ENCODE results near the gene CAPN1.

The CAPN1 gene

DNA sequence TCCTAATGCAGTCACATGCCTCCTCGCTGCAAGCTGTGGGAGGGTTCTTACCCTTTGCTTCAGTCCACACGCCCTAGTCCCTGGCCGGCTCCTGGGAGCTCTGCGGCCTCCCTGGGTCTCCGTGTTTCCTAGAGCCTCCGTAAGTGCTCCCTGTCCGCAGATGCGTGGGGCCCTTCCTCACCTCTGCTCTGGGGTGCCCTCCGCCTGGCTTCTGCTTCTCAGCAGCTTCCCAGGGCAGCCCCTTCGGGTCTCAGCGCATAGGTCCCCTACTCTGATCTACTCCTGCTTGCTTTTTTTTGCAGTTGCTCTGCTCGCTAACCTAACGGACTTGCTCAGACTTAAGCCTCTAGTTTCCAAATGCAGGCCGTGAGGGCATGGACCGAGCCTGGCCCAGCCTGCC lies 22.4 kb downstream of the CAPN1 start:
- no peak for DNase-seq (ENCODE audit: low read depth in 2 of 2)

DNA sequence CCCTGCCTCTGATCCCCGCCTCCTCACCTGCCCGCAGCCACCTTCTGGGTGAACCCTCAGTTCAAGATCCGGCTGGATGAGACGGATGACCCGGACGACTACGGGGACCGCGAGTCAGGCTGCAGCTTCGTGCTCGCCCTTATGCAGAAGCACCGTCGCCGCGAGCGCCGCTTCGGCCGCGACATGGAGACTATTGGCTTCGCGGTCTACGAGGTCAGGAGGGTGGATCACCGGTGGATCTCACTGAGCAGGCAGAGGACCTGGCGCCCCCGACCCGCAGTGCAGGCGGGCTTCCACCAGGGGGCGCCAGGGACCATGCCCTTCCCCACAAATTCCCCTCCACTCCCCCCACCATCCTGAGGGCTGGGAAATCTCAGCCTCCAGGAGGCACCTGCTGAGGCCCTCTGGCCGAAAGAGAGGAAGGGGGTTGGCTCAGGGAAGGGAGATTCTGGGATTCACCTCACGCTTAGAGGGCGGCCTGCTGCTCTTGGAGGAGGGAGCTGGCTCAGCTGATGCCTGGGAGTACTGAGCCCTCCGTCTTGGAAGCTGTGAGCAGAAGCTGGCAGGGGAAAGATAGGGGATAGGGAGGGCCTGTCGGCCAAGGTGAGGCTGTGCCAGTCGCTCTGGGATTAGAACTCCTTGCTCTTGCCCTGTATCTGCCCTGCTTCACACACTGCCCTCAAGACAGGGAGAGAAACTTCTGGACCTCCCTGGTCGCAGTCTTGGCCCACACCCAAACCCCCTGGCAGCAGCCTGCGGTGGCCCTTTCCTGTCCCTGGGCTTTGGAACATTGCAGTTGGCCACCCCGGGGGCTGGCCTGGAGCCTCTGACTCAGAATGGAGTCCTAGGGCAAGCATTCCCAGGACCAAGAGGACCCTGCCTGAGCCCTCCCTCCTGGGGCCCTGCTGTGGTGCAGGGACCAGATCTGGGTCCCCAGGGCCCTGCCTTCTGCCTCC lies 23.2 kb downstream of the CAPN1 start:
- peak in 1 of 2 donors; percentile 27 for DNase-seq (ENCODE audit: low read depth in 2 of 2)

- DNase-seq (ENCODE audit: low read depth in 2 of 2), result no peak
These were observed 23.9 kb downstream of the CAPN1 start for GRCh38 chr11:65205602-65205967.

GRCh38 chr11:65206441-65206841 lies 24.7 kb downstream of the CAPN1 start:
- DNase-seq (ENCODE audit: low read depth in 2 of 2), result no peak

DNA sequence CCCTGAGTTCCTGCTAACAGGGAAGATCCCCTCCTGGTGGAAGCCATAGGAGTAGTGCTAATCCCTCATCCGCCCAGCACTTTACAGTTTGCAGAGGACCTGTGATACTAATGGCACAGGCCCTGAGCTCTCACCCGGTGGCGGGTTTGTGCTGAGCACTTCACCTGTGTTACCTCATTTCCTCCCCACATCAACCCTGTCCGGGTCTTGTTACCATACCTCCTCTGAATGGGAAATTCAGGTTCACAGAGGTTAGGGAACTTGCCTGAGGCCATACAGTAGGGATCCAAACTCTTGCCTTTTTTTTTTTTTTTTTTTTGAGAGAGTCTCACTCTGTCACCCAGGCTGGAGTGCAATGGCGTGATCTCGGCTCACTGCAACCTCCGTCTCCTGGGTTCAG lies 25.2 kb downstream of the CAPN1 start:
- no peak for DNase-seq (ENCODE audit: low read depth in 2 of 2)

DNA sequence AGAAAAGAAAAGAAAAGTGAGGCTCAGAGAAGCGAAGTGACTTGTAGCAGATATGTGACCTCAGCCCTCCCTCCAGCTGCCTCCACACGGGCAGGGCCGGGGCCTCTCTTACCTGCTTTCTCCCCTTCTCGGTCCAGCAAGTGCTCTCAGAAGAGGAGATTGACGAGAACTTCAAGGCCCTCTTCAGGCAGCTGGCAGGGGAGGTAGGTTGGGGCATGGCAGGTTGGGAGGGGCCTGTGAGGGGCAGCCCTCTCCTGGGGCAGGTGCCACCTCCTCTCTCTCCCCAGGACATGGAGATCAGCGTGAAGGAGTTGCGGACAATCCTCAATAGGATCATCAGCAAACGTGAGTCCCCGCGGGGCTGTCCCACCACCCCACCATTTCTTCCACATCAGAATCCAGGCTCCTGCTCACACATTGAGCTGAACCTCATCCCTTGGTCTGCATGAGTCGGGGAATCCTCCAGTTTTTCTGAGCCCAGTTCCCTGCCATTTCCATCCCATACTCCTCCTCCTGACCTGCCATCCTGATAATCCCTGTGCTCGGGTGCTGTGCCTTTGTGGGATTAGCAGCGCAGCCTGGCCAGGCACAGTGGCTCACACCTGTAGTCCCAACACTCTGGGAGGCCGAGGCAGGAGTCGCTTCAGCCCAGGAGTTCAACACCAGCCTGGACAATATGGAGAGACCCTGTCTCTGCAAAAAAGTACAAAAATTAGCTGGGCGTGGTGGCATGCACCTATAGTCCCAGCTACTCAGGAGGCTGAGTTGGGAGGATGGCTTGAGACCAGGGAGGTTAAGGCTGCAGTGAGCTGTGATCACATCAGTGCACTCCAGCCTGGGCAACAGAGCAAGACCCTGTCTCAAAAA lies 26.4 kb downstream of the CAPN1 start:
- no peak for DNase-seq (ENCODE audit: low read depth in 2 of 2)

GRCh38 chr11:65208785-65209710 lies 27.3 kb downstream of the CAPN1 start:
- no peak for DNase-seq (ENCODE audit: low read depth in 2 of 2)

DNA sequence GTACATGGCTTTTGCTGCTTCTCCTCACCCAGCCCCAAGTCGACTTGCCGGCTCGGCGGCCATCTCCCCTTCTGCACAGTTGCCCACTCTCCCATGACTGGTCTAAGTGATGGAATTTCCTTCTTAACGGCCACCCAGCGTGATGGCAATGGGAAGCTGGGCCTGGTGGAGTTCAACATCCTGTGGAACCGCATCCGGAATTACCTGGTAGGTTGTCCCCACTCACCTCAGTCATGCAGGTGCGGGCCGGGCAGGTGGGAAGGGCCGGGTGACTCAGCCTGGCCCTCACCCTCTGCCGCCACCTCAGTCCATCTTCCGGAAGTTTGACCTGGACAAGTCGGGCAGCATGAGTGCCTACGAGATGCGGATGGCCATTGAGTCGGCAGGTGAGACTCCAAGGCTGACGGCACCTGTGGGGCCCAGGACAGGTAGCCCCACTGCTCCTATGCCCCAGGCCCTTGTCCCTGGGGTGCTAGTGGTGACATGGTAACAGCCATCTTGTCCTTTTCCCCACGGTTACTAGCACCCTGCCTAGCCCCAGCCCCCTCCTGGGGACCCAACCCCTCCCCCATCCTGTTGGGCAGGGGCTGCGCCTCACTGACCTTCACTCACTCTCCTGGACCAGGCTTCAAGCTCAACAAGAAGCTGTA lies 28.1 kb downstream of the CAPN1 start:
- DNase-seq (ENCODE audit: low read depth in 2 of 2), result no peak

- DNase-seq (ENCODE audit: low read depth in 2 of 2), result no peak
These were observed 28.6 kb downstream of the CAPN1 start for GRCh38 chr11:65210361-65210731.

DNA sequence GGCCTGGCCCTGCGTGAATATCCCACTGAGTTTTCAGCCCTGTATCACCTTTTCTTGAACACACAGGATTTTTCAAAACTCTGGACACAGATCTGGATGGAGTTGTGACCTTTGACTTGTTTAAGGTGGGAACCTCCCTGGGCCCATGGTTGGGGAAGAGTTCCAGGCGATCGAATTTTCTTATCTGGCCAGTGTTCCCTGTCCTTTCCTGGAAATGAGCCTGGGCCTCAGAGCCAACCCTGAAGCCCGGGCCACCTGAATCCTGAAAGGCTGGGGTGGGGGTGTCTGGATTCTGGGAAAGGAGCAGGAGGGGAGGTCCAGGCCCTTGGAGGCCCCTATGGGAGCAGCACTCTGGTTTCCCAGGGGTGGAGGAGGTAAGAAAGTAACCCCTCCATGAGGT lies 29.0 kb downstream of the CAPN1 start:
- no peak for DNase-seq (ENCODE audit: low read depth in 2 of 2)

DNA sequence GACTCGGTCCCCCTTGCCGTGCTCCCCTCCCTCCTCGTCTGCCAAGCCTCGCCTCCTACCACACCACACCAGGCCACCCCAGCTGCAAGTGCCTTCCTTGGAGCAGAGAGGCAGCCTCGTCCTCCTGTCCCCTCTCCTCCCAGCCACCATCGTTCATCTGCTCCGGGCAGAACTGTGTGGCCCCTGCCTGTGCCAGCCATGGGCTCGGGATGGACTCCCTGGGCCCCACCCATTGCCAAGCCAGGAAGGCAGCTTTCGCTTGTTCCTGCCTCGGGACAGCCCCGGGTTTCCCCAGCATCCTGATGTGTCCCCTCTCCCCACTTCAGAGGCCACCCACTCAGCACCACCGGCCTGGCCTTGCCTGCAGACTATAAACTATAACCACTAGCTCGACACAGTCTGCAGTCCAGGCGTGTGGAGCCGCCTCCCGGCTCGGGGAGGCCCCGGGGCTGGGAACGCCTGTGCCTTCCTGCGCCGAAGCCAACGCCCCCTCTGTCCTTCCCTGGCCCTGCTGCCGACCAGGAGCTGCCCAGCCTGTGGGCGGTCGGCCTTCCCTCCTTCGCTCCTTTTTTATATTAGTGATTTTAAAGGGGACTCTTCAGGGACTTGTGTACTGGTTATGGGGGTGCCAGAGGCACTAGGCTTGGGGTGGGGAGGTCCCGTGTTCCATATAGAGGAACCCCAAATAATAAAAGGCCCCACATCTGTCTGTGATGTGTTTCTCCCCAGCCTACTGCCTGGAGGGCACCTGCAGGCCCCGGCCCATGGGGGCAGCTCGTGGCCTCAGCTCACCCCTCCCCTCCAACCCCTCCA lies 29.8 kb downstream of the CAPN1 start:
- DNase-seq (ENCODE audit: low read depth in 2 of 2), result no peak

GRCh38 chr11:65212226-65212801 lies 30.6 kb downstream of the CAPN1 start:
- DNase-seq (ENCODE audit: low read depth in 2 of 2), result no peak

- DNase-seq (ENCODE audit: low read depth in 2 of 2), result no peak
These were observed 31.8 kb downstream of the CAPN1 start for GRCh38 chr11:65213322-65214211.

- no peak for DNase-seq (ENCODE audit: low read depth in 2 of 2)
These were observed 32.6 kb downstream of the CAPN1 start for GRCh38 chr11:65214212-65214845.

GRCh38 chr11:65215441-65216076 lies 33.8 kb downstream of the CAPN1 start:
- peak in 1 of 2 donors; percentile 13 for DNase-seq (ENCODE audit: low read depth in 2 of 2)

- no peak for DNase-seq (ENCODE audit: low read depth in 2 of 2)
These were observed 35.1 kb downstream of the CAPN1 start for GRCh38 chr11:65216830-65217229.

DNA sequence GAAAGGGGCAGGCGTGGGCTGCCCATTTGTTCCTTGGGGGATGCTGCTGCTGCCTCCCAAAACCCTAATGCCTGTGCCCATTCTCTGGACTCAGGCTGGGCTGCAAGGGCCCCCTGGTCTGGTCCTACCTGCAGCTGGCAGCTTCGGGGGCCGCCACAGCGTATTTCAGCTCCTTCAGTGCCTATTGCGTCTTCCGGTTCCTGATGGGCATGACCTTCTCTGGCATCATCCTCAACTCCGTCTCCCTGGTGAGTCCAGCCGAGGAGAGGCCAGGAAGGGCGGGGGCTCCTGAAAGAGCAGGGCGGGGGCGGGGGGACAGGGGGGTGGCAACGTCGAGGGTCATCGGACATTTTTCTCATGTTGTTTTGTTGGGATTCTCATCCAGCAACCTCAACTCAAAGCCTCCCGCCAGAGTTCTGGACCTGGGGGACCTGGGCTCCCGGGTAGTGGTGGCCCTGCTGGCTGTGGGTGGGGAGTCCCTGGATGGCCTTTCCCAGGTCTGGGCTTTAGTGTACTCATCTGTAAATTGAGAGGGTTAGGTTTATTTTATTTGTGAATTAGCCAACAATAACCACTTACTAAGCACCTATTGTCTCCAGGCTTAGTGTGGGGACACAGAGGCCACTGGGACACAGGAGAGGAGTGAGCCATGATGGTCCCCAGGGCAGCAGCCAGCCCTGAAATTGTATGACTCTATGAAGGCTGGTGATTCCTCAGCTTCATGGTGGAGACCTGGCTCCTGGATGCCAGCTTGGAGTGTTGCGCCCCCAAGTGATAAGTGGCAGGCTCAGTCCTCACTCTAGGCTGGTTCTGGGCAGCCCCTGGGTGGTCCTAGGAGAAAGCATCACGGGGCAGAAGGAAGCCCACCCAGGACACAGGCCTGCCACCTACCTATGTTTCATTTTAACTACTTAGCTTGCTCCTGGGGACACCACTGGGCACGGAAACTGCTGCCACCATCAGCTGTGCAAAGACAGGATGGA lies 36.0 kb downstream of the CAPN1 start:
- no peak for DNase-seq (ENCODE audit: low read depth in 2 of 2)

All from stimulated activated CD8-positive, alpha-beta memory T cell treated with anti-CD3 and anti-CD28 coated beads, Interleukin-15, amount 100 ng/mL, for 48 hours (primary cell).